NCI-H1092 (cell line): ENCODE measurements around the gene PDIA2.

Experiments
- DNase-seq: peaks from one replicate; lab custom pipeline; 2025; lab: John Stamatoyannopoulos, UW

PDIA2 gene

GRCh38 chr16:280991-281659 is 1.8 kb upstream of the PDIA2 start:
- no peak for DNase-seq

DNA sequence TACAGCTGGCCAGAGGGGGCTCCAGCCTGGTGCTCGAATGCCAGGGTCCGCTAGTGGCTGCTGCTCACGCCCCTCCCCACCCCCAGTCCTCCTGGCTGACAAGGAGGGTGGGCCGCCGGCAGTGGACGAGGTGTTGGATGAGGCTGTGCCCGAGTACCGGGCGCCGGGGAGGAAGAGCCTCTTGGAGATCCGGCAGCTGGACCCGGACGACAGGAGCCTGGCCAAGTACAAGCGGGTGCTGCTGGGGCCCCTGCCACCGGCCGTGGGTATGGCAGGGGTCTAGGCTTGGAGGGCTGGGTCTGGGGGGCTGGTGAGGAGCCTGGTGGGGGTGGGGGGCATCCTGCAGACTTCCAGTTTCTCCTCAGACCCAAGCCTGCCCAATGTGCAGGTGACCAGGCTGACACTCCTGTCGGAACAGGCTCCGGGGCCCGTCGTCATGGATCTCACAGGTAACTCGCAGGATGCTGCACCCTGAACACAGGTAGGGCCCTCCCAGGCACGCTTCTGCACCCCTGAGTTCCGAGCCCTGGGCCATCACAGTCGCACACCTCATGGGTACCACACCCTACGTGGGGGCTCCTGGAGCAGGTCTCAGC is 1.2 kb upstream of the PDIA2 start:
- DNase-seq: no peak

DNA sequence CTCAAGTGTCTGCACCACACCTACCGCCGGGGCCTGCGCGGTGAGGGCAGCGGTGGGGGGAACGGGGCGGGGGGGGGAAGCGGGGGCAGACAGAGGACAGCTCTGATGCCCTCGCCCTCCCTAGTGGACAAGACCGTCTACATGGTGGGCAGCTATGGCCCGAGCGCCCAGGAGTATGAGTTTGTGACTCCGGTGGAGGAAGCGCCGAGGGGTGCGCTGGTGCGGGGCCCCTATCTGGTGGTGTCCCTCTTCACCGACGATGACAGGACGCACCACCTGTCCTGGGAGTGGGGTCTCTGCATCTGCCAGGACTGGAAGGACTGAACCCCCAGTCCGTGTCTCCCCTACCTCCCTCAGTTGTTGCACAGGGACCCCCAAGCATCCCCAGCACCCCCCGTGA is 473 bp upstream of the PDIA2 start:
- no peak for DNase-seq

DNA sequence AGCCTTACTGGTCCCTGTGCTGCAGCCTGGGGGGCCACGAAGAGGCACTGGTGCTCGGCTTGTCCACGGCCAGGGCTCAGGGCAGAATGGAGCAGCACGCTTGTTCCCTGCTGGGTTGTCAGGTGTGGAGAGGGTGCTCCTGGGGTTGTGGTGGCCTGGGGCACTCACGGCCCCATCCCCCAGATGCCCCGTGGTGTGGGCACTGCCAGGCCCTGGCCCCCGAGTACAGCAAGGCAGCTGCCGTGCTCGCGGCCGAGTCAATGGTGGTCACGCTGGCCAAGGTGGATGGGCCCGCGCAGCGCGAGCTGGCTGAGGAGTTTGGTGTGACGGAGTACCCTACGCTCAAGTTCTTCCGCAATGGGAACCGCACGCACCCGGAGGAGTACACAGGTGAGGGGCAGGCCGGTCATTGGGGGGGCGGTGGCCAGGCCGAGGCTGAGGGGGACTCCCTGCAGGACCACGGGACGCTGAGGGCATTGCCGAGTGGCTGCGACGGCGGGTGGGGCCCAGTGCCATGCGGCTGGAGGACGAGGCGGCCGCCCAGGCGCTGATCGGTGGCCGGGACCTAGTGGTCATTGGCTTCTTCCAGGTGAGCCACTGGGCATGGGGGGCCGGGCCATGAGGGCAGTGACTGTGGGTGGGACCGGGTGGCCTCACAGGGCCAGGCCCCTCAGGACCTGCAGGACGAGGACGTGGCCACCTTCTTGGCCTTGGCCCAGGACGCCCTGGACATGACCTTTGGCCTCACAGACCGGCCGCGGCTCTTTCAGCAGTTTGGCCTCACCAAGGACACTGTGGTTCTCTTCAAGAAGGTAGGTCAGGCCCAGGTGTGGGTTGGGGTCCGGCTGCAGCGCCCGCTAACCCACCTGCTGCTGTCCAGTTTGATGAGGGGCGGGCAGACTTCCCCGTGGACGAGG is 1.5 kb downstream of the PDIA2 start:
- DNase-seq: no peak

DNA sequence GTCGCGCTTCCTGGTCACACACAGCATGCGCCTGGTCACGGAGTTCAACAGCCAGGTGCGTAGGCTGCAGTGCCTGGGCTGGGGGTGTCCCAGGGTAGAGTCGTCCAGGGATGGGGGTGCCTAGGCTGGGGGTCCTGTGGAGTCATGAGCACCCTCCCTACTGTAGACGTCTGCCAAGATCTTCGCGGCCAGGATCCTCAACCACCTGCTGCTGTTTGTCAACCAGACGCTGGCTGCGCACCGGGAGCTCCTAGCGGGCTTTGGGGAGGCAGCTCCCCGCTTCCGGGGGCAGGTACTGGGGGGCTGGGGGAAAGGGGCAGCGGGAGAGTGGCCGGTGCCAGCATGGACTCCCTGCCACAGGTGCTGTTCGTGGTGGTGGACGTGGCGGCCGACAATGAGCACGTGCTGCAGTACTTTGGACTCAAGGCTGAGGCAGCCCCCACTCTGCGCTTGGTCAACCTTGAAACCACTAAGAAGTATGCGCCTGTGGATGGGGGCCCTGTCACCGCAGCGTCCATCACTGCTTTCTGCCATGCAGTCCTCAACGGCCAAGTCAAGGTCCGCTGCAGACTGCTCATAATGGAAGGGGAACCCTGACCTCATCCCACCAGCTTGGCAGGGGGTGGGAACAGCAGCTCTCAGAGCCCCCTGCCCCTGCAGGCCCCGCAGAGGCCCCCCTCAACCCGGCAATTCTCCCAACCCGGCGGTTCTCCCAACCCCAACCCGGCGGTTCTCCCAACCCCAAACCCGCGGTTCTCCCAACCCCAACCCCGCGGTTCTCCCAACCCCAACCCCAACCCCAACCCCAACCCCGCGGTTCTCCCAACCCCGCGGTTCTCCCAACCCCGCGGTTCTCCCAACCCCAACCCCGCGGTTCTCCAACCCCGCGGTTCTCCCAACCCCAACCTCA is 2.4 kb downstream of the PDIA2 start:
- no peak for DNase-seq

- no peak for DNase-seq
Observed at GRCh38 chr16:286491-287297, 3.7 kb downstream of the PDIA2 start.

DNA sequence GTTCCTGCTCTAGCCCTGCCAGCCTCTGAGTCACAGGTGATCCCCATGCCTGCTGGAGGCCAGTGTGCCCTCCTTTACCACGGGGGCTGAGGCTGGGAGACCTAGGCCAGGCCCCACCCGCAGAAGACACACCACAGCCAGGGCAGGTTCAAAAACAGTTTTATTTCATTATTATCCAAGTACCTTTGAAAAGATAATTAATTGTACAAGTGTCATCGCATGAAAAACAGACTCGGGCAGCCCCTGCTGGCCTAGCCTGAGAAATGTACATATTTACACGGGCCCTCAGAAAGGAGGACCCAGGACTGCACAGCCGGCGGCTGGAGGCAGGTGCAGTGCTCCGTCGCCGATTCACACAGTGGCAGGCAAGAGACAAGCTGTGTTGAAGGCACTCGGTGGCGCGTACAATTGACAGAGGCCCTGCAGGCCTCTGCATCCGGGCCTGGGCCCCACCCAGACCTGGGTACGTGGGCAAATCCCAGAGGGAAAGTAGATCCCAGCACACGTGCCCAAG is 4.4 kb downstream of the PDIA2 start:
- peak; percentile 52 for DNase-seq

DNA sequence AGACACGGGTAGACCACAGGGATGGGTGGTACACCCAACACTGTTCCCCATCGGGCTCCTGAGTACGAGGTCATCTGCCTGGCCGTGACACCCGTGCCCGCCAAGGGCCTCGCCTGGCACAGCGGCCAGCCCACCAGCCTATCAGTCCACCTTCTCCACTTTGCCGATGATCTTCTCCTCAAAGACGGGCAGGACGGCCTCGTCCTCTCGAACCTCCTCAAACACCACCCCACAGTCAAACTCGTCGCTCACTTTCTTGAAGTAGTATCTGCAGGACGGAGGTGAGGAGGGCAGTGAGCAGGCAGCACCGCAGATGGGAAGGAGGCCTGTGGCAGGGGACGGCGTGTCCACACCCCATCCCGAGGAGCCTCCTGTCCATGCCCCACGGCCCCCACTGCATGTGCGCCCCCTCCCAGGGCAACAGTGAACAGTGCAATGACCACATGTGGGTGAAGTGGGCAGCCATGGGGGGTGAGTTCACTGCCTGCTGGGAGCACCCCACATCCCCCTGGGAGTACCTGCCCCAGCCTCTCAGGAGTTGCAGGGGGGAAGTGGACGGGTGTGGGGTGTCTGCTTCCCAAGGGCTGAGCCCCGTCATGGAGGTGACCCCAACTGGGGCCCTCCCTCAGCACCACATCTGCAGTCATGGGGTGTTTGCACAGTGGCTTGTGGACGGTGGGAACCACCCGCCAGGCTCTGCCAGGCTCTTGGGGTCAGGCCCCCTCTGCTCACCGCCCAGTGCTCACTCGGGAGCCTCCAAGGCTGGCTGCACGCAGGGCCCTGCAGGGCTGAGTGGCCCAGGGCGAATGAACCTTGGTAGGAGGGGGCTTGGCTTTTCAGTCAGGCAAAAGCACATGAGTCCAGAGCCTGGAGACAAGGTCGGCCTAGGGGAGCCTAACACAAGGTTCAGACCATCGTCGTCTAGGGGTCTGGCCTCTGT is 5.3 kb downstream of the PDIA2 start:
- DNase-seq: no peak

DNA sequence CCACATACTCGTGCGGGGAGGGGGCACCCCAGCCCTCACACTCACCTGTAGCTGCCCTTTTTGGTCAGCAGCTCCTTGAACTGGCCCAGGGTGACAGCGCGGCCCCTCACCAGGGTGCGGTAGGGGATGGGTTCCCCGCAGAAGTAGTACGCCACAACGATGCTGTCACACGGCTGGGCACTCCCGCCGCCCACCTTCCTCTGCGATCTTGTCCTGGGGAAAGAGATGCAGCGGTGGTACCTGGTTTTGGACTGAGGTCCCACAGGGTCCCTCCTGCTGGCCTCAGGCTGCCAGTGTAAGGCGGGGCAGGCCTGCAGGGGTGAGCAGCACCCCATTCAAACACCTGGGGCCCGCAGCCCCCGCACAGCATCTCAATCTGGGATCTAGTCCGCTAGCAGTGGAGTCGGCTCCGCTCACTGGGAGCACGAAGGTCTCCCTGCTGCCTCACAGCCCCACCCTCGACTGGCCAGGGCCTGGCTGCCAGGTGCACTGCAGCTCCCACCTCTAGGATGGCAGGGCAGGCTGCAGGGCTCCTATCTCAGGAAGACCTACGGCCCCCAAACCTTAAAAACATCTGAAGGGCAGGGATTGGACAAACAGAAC is 6.5 kb downstream of the PDIA2 start:
- DNase-seq: no peak

- DNase-seq: no peak
Observed at GRCh38 chr16:290015-290680, 7.2 kb downstream of the PDIA2 start.

- DNase-seq: no peak
Observed at GRCh38 chr16:290681-291405, 7.9 kb downstream of the PDIA2 start.

- DNase-seq: no peak
Observed at GRCh38 chr16:291539-291938, 8.6 kb downstream of the PDIA2 start.

DNA sequence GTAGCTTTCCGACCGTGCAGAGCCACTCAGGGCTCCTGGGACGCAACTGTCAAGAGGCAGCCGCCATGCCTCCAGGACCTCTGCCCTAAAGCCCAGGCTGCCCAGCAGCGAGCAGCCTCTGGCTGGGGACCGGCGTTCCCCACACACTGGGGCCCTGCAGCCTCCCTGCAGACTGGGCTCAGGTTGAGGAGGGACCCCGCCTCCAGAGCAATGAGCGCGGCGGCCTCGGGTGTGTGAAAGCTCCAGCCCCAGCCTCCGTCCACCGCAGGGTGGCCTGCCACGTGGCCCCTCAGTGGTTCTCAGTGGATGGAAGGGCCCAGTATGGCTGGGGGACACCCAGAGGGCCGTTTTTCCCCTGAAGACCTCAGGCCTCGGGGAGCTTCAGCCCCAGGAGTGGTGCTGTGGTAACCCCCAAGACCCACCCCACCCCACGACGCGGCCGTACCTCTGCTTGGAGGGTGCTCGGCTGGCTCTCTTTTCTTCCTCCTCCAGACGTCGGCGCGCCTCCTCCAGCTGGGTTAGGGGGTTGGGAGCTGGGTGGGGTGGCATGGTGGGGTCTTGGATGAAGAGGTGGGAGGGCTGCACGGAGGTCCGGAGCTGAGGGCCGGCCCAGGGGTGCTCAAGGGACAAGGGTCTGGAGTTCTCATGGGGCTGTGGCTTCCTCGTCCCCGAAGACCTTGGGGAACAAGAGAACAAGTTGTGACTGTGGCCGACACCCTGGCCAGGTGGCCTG is 10.2 kb downstream of the PDIA2 start:
- no peak for DNase-seq

- DNase-seq: no peak
Observed at GRCh38 chr16:296276-296675, 13.3 kb downstream of the PDIA2 start.

DNA sequence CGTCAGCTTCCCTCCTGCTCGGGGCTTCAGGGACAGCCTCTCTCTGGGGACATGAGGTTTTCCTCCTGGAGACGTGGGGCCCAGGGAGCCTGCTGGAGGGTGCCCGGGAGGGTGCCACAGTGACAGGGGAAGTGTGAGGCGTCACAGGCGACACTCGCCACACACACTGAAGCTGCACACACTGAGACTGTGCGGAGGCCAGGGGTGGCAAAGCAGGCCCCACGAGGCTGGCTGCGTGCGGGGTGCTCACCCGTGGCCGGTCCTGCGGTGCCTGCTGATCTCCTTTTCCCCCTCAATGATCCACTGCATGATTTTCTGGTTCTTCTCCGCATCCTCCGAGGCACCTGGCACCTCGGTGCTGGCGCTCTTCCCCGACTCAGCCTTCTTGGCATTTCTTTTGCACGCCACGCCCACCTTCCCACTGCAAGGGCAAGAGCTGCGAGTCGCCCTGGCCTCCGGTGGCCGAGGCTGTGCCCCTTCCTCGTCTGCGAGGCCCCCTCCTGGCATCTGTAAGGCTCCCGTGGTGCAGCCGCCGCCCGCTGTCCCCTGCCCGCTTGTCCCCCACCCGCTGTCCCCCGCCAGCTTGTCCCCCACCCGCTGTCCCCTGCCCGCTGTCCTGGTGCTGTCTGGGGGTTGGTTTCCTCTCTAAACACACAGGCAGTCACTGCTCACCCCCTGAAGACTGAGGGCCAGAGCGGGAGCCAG is 14.0 kb downstream of the PDIA2 start:
- DNase-seq: no peak

GRCh38 chr16:297832-298231 is 14.9 kb downstream of the PDIA2 start:
- DNase-seq: no peak

DNA sequence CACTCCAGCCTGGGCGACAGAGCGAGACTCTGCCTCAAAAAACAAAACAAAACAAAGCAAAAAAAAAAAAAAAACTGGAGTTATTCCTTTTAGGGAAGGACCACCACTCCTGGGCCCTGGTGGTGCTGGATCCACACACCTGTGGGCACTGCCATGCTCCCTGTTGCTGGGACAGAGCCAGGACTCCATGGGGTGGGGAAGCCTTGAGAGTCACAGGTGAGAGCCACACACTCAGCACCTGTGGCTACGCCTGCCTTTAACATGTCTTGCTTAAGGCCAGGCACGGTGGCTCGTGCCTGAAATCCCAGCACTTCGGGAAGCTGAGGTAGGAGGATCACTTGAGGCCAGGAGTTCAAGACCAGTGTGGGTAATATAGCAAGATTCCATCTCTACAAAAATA is 18.3 kb downstream of the PDIA2 start:
- no peak for DNase-seq
